ENCODE data around the gene FCHSD1. TPM values are rescaled to one million over a fixed set of nuclear protein-coding genes. Genes with fewer than 3 reads are reported as not detected.

FCHSD1 gene
- total RNA-seq, 1 experiment from 2014 or later = 23.1 TPM

DNA sequence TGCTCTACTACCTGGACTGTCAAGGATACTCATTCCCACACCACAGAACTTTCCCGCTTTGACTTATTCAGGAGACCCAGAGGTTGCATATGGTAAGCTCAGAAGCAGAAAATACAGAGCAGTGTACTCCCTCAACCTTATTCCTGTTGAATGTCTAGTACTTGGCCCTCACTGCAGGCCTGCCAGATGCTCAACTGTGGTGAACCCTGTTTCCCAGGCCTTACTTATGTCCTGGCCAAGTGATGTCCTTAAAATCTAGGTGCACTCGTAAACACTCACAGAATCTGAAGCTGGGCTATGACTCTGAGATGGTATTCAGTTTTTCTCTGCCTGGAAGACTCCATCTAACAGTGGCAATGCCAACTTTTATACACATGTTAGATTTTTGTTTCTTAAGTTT, 53.4 kb downstream of the FCHSD1 start:
- no peaks in the 10 kb centered on the region for H3K9me3 ChIP-seq (ENCODE audit: control insufficient read depth, low read depth, low read length)
- H4K8ac ChIP-seq (replicated peaks; ENCODE audit: insufficient read length, low read depth, low read length) = no peak overlapping the region
- H2BK5ac ChIP-seq (ENCODE audit: insufficient read length, low read length) = no peak overlapping the region
- H3K36me3 Mint-ChIP-seq (ENCODE audit: insufficient read depth in 1 of 3, low read depth in 3 of 3) = peaks cover 0 to 4% (median 2%) of the 10 kb centered on the region in 3 experiments; a peak in 1 of 7 replicates
- H3K79me2 ChIP-seq (ENCODE audit: insufficient read depth, low read length) = peaks cover 8% of the 10 kb centered on the region; the same call in 1 of the 2 replicates
- TF ChIP-seq CTCF (conservative IDR thresholded peaks at IDR 0.05) = no peak
- no peak overlapping the region for H2BK120ac ChIP-seq (ENCODE audit: low read depth, low read length, poor library complexity, severe bottlenecking)
- H3K23ac ChIP-seq (ENCODE audit: insufficient read length, low read depth, low read length) = no peak overlapping the region
- no peak for DNase-seq
- H4K5ac ChIP-seq (ENCODE audit: insufficient read length, low read depth, low read length) = no peak overlapping the region
- no peak overlapping the region for H2AFZ ChIP-seq (ENCODE audit: low read length)
- H3K56ac ChIP-seq (ENCODE audit: insufficient read length, low read depth, low read length) = no peak overlapping the region
- H3K4me1 ChIP-seq (ENCODE audit: insufficient read depth, low read length) = no peaks in the 10 kb centered on the region
- no peak overlapping the region for H2AK5ac ChIP-seq (ENCODE audit: insufficient read length, low read length)
- H3T11ph ChIP-seq (ENCODE audit: low read length) = no peak overlapping the region
- H3K18ac ChIP-seq (ENCODE audit: insufficient read length, low read depth, low read length) = no peak overlapping the region
- H3K23me2 ChIP-seq (ENCODE audit: insufficient read length, low read depth, low read length, poor library complexity, severe bottlenecking) = no peaks in the 10 kb centered on the region
- H2BK15ac ChIP-seq (ENCODE audit: low read depth, low read length) = no peak overlapping the region
- H3K27ac Mint-ChIP-seq = no peak overlapping the region
- no CpG with 5 or more reads among the region's 2 CpGs for WGBS (ENCODE audit: extremely low coverage, insufficient read length, low lambda C conversion rate)
- no peak overlapping the region for H2BK12ac ChIP-seq (ENCODE audit: insufficient read length, low read depth, low read length)
- no peak overlapping the region for H3K4ac ChIP-seq (ENCODE audit: low read depth, low read length)
- no peaks in the 10 kb centered on the region for H4K20me1 ChIP-seq (ENCODE audit: control insufficient read depth, insufficient read depth, insufficient read length)
- no peak overlapping the region for H3K4me3 Mint-ChIP-seq
- no peaks in the 10 kb centered on the region for H3K9me3 Mint-ChIP-seq
- no peak overlapping the region for H3K27ac ChIP-seq (ENCODE audit: insufficient read length, low read depth, low read length)
- no peak overlapping the region for H3K14ac ChIP-seq (ENCODE audit: insufficient read depth, low read length)
- H3K79me1 ChIP-seq (ENCODE audit: insufficient read depth, low read depth, low read length, poor library complexity, severe bottlenecking) = peaks cover 3% of the 10 kb centered on the region
- no peaks in the 10 kb centered on the region for H3K27me3 ChIP-seq (ENCODE audit: insufficient read depth, low read length)
- no peak overlapping the region for H2BK20ac ChIP-seq (ENCODE audit: low read depth, low read length, poor library complexity, severe bottlenecking)
- no peak overlapping the region for H4K91ac ChIP-seq (ENCODE audit: insufficient read length, low read depth, low read length)
- H3K9ac ChIP-seq (ENCODE audit: extremely low read depth, insufficient read length, low read length) = no peak overlapping the region
- H3K4me1 Mint-ChIP-seq = peaks cover 2 to 4% of the 10 kb centered on the region in 2 experiments; a peak in 1 of 4 replicates
- H3K27me3 Mint-ChIP-seq (ENCODE audit: low read depth) = no peaks in the 10 kb centered on the region
- H3K4me2 ChIP-seq (ENCODE audit: insufficient read depth, insufficient read length, low read length) = no peak overlapping the region
